Activated CD4-positive, alpha-beta T cell treated with anti-CD3 and anti-CD28 coated beads, Interleukin-2, Interleukin-6, amounts not matched to agents 100 ng/mL and 50 ng/mL, durations not matched to agents 16 hours and 8 hours (primary cell): ENCODE results near the gene GRAMD1A.
A peak's percentile ranks its signal among the peaks of the same experiment; 100 is the strongest.
"Not testable (repeated sequence)": the region's sequence is repeated elsewhere in the genome, so short reads cannot be mapped to it uniquely, and the experiment has no call there.

Source experiments
- DNase-seq: peaks from one replicate; pipeline ENCODE4 v3.0.0-alpha.2; 2020

Gene GRAMD1A

GRCh38 chr19:35038623-35039512 lies 38.7 kb downstream of the GRAMD1A start:
- DNase-seq: no peak

- no peak for DNase-seq
Measured at GRCh38 chr19:35039881-35040825, 40.0 kb downstream of the GRAMD1A start.

- no peak for DNase-seq
Measured at GRCh38 chr19:35040826-35041547, 40.9 kb downstream of the GRAMD1A start.

GRCh38 chr19:35041548-35042055 lies 41.5 kb downstream of the GRAMD1A start, which contains the start of gene HPN:
Gene HPN (plus strand): TSS chr19:35041721. CDS start chr19:35042507, 786 bp downstream.
- DNase-seq: no peak

- no peak for DNase-seq
Measured at GRCh38 chr19:35042056-35042730, 42.1 kb downstream of the GRAMD1A start.

- no peak for DNase-seq
Measured at GRCh38 chr19:35042954-35043604, 43.0 kb downstream of the GRAMD1A start.

- DNase-seq: no peak
Measured at GRCh38 chr19:35043906-35044305, 43.8 kb downstream of the GRAMD1A start.

- peak; percentile 63 for DNase-seq
Measured at GRCh38 chr19:35044317-35045117, 44.4 kb downstream of the GRAMD1A start.

- peak; percentile 49 for DNase-seq
Measured at GRCh38 chr19:35045667-35046300, 45.7 kb downstream of the GRAMD1A start.

- no peak for DNase-seq
Measured at GRCh38 chr19:35046461-35046860, 46.3 kb downstream of the GRAMD1A start.

- no peak for DNase-seq
Measured at GRCh38 chr19:35048911-35049411, 48.8 kb downstream of the GRAMD1A start.

GRCh38 chr19:35049456-35049855 lies 49.3 kb downstream of the GRAMD1A start:
- no peak for DNase-seq

- not testable (repeated sequence) for DNase-seq
Measured at GRCh38 chr19:35050662-35051061, 50.5 kb downstream of the GRAMD1A start.

GRCh38 chr19:35051268-35051667 lies 51.1 kb downstream of the GRAMD1A start:
- DNase-seq: not testable (repeated sequence)

GRCh38 chr19:35051796-35052195 lies 51.7 kb downstream of the GRAMD1A start:
- no peak for DNase-seq

- DNase-seq: no peak
Measured at GRCh38 chr19:35052599-35053190, 52.6 kb downstream of the GRAMD1A start.

GRCh38 chr19:35053667-35054293 lies 53.7 kb downstream of the GRAMD1A start:
- DNase-seq: no peak

- no peak for DNase-seq
Measured at GRCh38 chr19:35054626-35055025, 54.5 kb downstream of the GRAMD1A start.

- no peak for DNase-seq
Measured at GRCh38 chr19:35055715-35056179, 55.6 kb downstream of the GRAMD1A start.
